Lung (tissue), 12 donors: ENCODE data around the gene RCOR1. TPM values are rescaled to one million over a fixed set of nuclear protein-coding genes. Genes with fewer than 3 reads are reported as not detected.

Experiments
- ATAC-seq: fragments of 200-7000 bp; cut with Tn5 transposase; one replicate; pipeline ENCODE4 v1.9.1; 2020; ENCODE audit warnings: moderate number of reproducible peaks; ENCODE audit not compliant: insufficient read depth, low FRiP score
- DNase-seq, 3 donors: peaks; one replicate each; pipeline ENCODE4 v3.0.0-alpha.2; 2013 to 2017
- H3K27ac ChIP-seq, 2 donors: one replicate each; pipeline ENCODE4 v1.5.1; 2013; ENCODE audit warnings: mild to moderate bottlenecking in 2 of 2, moderate library complexity in 2 of 2, control low read depth in 1 of 2, inconsistent platforms in 1 of 2, low read depth in 1 of 2, low read length in 1 of 2
- H3K27me3 ChIP-seq, 3 donors: one replicate each; pipeline ENCODE4 v1.5.1; 2013; ENCODE audit warnings: low read length in 2 of 3; ENCODE audit not compliant: control insufficient read depth in 3 of 3, insufficient read depth in 3 of 3
- H3K36me3 ChIP-seq, 4 donors: one replicate each; pipeline ENCODE4 v1.5.1; 2013; ENCODE audit warnings: low read length in 4 of 4, mild to moderate bottlenecking in 1 of 4, moderate library complexity in 1 of 4; ENCODE audit not compliant: control insufficient read depth in 4 of 4, insufficient read depth in 4 of 4
- H3K4me1 ChIP-seq, 5 donors: one replicate each; pipeline ENCODE4 v1.5.1; 2013; ENCODE audit warnings: low read length in 5 of 5, mild to moderate bottlenecking in 2 of 5, moderate library complexity in 1 of 5; ENCODE audit not compliant: control insufficient read depth in 5 of 5, insufficient read depth in 5 of 5
- H3K4me3 ChIP-seq: one replicate; pipeline ENCODE4 v1.5.1; 2013; ENCODE audit warnings: mild to moderate bottlenecking, control low read depth, moderate library complexity
- H3K9ac ChIP-seq, 2 donors: one replicate each; pipeline ENCODE4 v1.5.1; 2013; ENCODE audit warnings: low read length in 2 of 2, control low read depth in 1 of 2; ENCODE audit not compliant: insufficient read depth in 1 of 2
- H3K9me3 ChIP-seq, 4 donors: one replicate each; pipeline ENCODE4 v1.5.1; 2013; ENCODE audit warnings: low read length in 3 of 4, mild to moderate bottlenecking in 1 of 4, moderate library complexity in 1 of 4; ENCODE audit not compliant: control insufficient read depth in 4 of 4, insufficient read depth in 3 of 4
- CTCF ChIP-seq: IDR thresholded peaks from 2 replicates; pipeline ENCODE4 v1.5.1; 2012; ENCODE audit warnings: mild to moderate bottlenecking; ENCODE audit errors: control extremely low read depth, extremely low read depth
- WGBS, 2 donors: extraction: QIAGEN DNeasy Blood & Tissue Kit; methylation state at CpG; one replicate each; pipeline ENCODE4 v1.1.7; 2013; 5-methylcytosine and 5-hydroxymethylcytosine counted together
- polyA plus RNA-seq, 2 donors: library from polyadenylated mRNA; stranded (reverse); fragments of 200-250 nt; gene quantifications; one replicate each; pipeline ENCODE4 v1.2.1, GENCODE V29; 2013
- total RNA-seq, 2 donors: library from RNA; depleted of rRNA in 1 of 2; stranded (reverse); fragments of >200 nt in 1 of 2; gene quantifications; one replicate each; pipeline ENCODE4 v1.2.1, GENCODE V29; 2014 to 2021
- donor health status: control.
- donor health status: control.
- donor health status: Bipolar disorder and iron deficiency.
- donor health status: healthy.
- donor health status: DM: yes; HTN: yes; CAD: no.

RCOR1 gene
- total and polyA plus RNA-seq, 4 donors: 7.9 to 63.9 (median 22.4) TPM

GRCh38 chr14:102663440-102663839, 71.0 kb downstream of the RCOR1 start:
- H3K9me3 ChIP-seq: no peaks in the 10 kb centered on the region
- H3K4me1 ChIP-seq: peaks cover 0 to 42% (median 15%) of the 10 kb centered on the region in 5 donors
- no peak overlapping the region for H3K4me3 ChIP-seq
- no peak overlapping the region for H3K27ac ChIP-seq
- no peaks in the 10 kb centered on the region for H3K36me3 ChIP-seq
- no peaks in the 10 kb centered on the region for H3K27me3 ChIP-seq
- WGBS, 2 donors: 66 to 91% methylated on average over 3 of the region's 3 CpGs
- no peak for TF ChIP-seq CTCF
- H3K9ac ChIP-seq: no peak overlapping the region
- ATAC-seq (no peak), DNase-seq (no peak)

GRCh38 chr14:102665621-102666020, 73.2 kb downstream of the RCOR1 start:
- Histone ChIP-seq H3K9ac (no peak overlapping the region), H3K27me3 (no peaks in the 10 kb centered on the region), H3K4me3 (no peak overlapping the region), H3K9me3 (no peaks in the 10 kb centered on the region), H3K36me3 (no peaks in the 10 kb centered on the region), H3K27ac (no peak overlapping the region), H3K4me1 (peaks cover 0 to 38% (median 13%) of the 10 kb centered on the region in 5 donors)
- no peak for ATAC-seq
- no peak for TF ChIP-seq CTCF
- 87 to 88% methylated on average over 2 of the region's 2 CpGs for WGBS, 2 donors
- DNase-seq: no peak

GRCh38 chr14:102666635-102667034, 74.2 kb downstream of the RCOR1 start:
- H3K36me3 ChIP-seq: no peaks in the 10 kb centered on the region
- no peak for DNase-seq
- no peak for TF ChIP-seq CTCF
- ATAC-seq: no peak
- no peak overlapping the region for H3K27ac ChIP-seq
- H3K9ac ChIP-seq: no peak overlapping the region
- H3K4me1 ChIP-seq: peaks cover 0 to 38% (median 10%) of the 10 kb centered on the region in 5 donors
- no peaks in the 10 kb centered on the region for H3K27me3 ChIP-seq
- H3K9me3 ChIP-seq: no peaks in the 10 kb centered on the region
- no peak overlapping the region for H3K4me3 ChIP-seq
- WGBS, 2 donors: 83 to 91% methylated on average over 5 of the region's 5 CpGs

GRCh38 chr14:102667703-102668102, 75.3 kb downstream of the RCOR1 start:
- Histone ChIP-seq H3K9ac (no peak overlapping the region), H3K4me3 (no peak overlapping the region), H3K27me3 (no peaks in the 10 kb centered on the region), H3K4me1 (peaks cover 0 to 31% (median 5%) of the 10 kb centered on the region in 5 donors), H3K9me3 (no peaks in the 10 kb centered on the region), H3K27ac (no peak overlapping the region), H3K36me3 (no peaks in the 10 kb centered on the region)
- DNase-seq: peak in 2 of 3 donors; percentile 62 to 80
- no peak for ATAC-seq
- WGBS, 2 donors: 79 to 80% methylated on average over 2 of the region's 2 CpGs
- TF ChIP-seq CTCF: no peak
